Activated CD4-positive, alpha-beta T cell treated with anti-CD3 and anti-CD28 coated beads, Interleukin-2, amount 50 U/mL, for 24 hours (primary cell): ENCODE measurements around the gene COG8.
"Not testable (repeated sequence)": the region's sequence is repeated elsewhere in the genome, so short reads cannot be mapped to it uniquely, and the experiment has no call there.

Experiments
- DNase-seq, 2 donors: peaks; one replicate each; pipeline ENCODE4 v3.0.0-alpha.2; 2020; ENCODE audit warnings: low read depth in 1 of 2, low spot score in 1 of 2

Gene COG8

GRCh38 chr16:69294051-69294450, 45.3 kb downstream of the COG8 start:
- no peak for DNase-seq

DNA sequence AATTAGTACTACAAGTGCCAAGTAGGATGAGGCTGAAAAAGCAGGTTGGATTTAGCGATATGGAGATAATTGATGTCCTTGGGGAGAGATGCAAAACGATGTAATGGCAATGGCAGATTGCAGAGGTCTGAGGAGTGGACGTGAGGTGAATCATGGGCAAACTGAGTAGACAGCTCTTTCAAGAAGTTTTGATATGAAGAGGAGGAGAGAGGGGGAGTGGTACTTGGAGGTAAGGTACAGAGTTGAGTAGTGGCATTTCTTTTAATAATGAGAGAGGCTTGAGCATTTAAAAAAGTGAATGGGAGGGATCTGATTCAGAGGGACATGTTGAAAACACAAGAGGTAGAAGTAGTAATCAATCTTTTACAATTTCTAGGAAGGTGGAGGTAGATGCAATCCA, 46.0 kb downstream of the COG8 start:
- no peak for DNase-seq

DNA sequence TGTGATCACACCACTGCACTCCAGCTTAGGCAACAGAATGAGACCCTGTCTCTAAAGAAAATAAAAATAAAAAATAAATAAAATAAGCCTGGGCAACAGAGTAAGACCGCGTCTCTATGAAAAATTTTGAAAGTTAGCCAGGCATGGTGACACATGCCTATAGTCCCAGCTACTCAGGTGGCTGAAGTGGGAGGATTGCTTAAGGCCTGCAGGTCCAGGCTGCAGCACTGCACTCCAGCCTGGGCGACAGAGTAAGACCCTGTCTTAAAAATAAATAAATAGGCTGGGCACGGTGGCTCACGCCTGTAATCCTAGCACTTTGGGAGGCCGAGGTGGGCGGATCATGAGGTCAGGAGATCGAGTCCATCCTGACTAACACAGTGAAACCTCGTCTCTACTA, 47.7 kb downstream of the COG8 start:
- not testable (repeated sequence) for DNase-seq

GRCh38 chr16:69286941-69287713, 52.2 kb downstream of the COG8 start:
- peak in 1 of 2 donors; percentile 56 for DNase-seq

DNA sequence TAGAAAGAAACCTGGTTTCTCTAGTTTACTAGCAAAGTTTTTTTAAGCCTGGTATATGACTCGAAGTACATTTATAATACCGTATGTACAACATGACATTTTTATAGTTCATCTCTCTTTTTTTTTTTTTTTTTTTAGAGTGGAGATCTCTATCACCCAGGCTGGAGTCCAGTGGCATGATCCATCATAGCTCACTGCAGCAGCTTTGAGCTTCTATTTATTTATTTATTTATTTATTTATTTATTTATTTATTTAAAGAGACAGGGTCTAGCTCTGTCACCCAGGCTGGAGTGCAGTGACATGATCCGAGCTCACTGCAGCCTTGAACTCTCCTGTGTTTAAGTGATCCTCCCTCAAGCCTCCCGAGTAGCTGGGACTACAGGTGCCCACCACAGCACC, 54.1 kb downstream of the COG8 start:
- no peak for DNase-seq

DNA sequence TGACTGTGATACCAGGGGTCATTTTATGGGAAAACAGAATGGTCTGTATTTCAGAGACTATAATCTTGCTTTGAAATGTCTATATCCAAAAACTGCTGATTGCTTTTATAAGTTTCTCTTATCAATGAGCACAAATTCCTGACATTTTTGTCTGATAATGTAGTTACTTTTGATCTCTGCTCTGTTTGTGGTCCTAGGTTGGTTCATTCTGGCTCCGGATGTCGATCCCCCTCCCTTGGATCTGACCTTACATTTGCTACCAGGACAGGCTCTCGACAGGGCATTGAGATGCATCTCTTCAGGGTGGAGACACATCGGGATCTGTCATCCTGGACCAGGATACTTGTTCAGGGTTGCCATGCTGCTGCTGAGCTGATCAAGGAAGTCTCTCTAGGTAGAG, 55.5 kb downstream of the COG8 start:
- DNase-seq, result no peak

- DNase-seq, result no peak
Measured at GRCh38 chr16:69277413-69277812, 62.0 kb downstream of the COG8 start.
